HT1080 (cell line): ENCODE data around the gene TSTD2. TPM values are rescaled to one million over a fixed set of nuclear protein-coding genes. Genes with fewer than 3 reads are reported as not detected.

Experiments
- total RNA-seq: library from RNA; depleted of rRNA; stranded (reverse); fragments of >200 nt; shearing (Covaris generic); gene quantifications from 2 replicates; pipeline ENCODE4 v1.2.3, GENCODE V29; 2014; rRNA removed

Gene TSTD2
- total RNA-seq, 1 experiment from 2014 or later = 15.0 TPM

Other genes starting within 250 kb of the TSTD2 start
- 7.2 TPM in 2 replicates for gene TDRD7, start 221.3 kb downstream of the TSTD2 start, total RNA-seq
- gene TMOD1, start 131.7 kb downstream of the TSTD2 start, total RNA-seq = 0.53 and 0.58 TPM in 2 replicates
- 49.2 and 52.9 TPM in 2 replicates for gene NCBP1, start 453 bp upstream of the TSTD2 start, total RNA-seq
- 5.4 and 7.9 TPM in 2 replicates for gene XPA, start 64.0 kb upstream of the TSTD2 start, total RNA-seq
- gene FOXE1, start 219.9 kb upstream of the TSTD2 start, total RNA-seq = not detected in 2 replicates